Measurements from ENCODE around the gene HOXA10.
A peak's percentile ranks its signal among the peaks of the same experiment; 100 is the strongest.

Gene HOXA10

GRCh38 chr7:27189997-27190748 is 16.1 kb upstream of the HOXA10 start:
- peak; percentile 45 for DNase-seq

DNA sequence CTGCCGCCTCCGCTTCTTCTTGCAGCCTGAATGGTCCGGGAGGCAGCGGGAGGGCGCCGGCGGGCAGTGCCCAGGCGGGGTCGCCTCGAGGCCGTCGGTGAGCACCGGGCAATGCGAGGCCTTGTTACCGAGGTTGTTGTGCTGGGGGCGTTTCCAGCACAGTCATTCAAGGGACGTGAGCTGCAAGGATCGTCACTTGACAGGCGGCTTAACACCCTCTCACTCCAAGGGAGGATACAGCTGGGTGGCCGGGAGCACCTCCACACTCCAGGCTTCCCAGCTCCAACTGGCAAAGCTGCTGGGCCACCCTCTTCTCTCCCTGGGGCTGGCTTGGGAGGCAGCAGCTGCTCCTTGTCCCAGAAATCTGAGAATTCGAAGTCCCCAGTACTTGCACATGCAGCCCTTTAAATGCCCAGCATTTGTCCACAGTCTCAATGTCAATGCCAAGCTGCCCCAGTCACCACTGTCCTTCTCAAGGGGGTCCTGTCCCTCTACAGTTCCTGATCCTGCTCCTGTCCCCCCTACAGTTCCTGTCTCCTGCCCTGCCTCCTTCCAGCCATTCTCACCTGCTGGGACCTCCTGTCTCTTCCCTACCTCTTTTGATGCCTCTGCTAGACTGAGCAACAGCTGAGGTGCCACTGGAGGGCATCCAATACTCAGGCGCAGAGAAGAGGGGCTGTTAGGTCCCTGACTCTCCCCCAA is 15.3 kb upstream of the HOXA10 start:
- DNase-seq: peak; percentile 85

GRCh38 chr7:27188386-27189294 is 14.5 kb upstream of the HOXA10 start:
- peak; percentile 72 for DNase-seq

DNA sequence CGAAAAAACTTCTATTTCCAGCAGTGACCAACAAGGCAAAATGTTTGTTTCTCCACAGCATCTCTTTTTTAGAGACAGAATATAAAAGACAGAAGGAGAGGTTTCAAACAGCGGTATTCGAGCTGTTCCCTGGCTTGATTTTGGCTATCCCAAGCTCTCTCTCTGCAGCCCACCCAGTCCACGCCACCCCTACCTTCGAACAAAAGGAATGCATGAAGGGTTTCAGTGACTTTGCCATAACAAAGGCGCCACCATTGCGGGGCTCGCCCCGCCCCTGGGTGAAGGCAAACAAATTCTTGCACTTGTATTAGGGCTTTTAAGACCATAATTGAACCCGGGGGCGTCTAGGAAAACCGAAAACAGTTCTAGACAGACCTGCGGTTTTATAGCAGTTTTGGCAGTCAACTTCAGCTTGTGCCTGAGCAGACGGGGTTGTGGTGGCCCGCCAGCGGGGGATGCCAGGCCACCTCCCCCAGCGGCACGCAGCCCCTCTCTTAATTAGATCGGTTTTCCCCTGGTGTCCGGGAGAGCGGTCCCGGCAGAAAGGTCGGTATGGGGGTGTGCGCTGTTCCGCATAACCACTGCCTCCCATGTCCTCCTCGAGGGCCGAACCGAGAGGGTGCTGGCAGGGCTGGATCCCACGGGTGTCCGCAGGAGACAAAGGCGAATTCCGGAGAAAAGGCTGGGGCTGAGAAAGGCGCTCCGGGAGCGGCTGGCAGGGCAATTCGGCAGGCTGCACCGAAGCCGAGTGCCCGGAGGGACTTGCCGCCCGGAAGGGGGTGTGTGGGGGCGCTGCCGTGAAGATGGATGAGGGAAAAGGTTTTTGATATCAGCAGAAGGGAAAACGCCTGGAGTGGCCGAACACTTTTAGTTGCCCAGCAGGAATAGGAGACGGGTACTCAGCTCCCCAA is 13.6 kb upstream of the HOXA10 start:
- DNase-seq: peak; percentile 59

DNA sequence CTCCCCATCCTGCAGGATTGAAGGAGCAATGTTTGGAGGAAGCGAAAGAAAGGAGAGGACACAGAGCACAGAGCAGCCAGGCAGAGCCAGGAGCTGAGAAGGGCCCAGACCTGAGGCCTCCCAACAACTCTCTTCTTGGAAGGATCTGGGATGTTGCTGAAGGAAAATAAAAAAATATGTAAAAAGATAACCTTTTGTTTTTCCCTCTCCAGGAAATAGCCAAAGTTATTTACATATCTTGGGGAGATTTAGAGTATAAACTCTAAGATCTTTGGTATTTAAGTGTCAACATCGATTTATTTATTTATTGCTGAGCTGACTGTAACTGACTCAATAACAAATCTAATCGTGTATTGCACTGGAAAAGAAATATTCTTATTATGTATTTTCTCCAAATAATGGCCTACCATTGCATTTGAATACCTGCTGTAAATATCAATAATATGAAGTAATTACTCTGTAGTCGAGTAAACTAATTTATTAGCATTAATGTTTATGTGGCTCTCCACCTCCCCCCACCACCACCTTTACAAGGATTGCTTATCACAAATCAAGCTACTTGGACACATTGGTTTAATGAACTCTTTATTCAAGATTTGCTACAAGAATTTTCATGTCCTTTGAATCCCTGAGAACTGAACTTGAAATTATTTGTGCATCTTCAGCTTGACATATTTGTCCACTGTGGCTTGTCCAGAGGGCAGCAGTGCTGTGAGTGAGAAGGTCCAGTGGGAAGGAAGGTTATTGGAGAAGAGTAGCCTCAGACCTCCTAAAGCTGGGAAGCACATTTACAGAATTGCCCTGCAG is 12.8 kb upstream of the HOXA10 start:
- peak; percentile 64 for DNase-seq

DNA sequence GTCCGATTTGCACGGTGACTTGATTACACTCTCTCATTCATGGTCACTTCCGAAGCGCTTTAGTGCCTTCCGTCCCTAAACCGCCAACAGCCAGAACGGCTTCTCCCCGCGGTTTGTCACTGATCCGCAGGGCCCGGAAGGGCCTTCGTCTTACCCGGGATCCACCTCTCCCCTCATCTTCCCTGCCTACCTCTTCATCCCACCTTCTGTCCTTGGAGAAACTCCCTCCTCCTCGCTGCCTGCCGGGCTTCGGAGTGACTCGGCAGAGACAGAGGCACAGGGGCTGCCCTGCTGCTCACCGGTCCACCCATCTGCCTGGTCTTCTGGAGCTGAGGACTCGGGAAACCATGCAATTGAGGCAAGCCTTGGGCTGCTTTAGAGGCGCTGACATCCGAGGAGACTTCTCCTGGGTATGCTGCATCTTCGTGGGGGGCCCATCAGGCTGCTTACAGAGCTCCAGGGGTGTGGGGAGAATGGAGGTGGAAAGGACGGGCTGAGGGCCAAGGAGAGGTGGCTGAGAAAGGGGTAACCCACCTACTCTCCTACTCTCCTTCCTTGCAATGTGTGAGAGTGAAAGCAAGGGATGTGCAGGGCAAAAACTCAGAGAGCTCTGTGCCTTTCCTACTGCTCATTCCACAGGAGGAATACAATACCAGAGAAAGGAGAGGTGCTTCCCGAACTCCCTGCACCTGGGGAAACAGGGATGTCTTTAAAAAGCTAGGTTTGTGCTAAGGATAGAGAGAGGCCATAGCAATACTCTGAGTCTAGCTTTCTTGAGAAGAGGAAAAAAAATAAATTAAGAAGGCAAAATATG is 11.9 kb upstream of the HOXA10 start:
- DNase-seq: peak; percentile 53

- DNase-seq: peak; percentile 98
These were observed 11.1 kb upstream of the HOXA10 start, which contains the start of gene HOXA11 for GRCh38 chr7:27185013-27185853. Gene HOXA11, minus strand, starts transcription at chr7:27185232. Its CDS starts 88 bp downstream, at chr7:27185144.

- DNase-seq: peak; percentile 49
These were observed 10.4 kb upstream of the HOXA10 start for GRCh38 chr7:27184337-27185012.

DNA sequence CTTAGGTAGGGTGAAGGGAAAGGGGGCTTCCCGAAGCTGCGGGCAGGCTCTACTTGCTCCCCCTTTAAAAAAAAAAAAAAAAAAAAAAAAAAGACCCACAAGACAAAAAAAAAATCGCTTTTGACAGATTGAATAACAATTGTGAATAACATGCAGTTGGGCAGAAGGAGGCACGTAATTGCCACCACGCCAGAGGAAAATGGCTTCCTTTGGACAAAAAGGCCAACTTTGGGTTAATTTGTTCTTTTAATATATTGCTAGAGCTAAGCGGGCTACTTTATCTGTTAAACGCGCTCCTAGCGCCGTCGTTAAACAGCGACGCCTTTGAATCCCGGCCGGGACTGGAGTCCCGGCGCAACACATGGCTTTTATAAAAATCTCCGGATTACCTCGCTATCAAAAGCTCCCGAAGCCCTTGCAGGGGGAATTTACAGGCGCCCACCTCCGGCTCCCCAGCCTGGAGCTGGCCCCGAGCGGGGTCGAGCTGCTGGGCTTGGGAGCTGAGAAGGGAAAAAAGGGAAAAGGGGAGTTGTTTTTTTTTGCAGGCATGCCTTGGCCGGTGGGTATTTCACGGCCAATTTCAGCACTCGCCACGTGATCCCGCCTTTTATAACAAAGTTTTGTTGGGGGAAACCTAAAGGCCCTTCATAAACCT is 9.7 kb upstream of the HOXA10 start:
- peak; percentile 33 for DNase-seq

- DNase-seq: peak; percentile 39
These were observed 9.0 kb upstream of the HOXA10 start for GRCh38 chr7:27182861-27183681.

DNA sequence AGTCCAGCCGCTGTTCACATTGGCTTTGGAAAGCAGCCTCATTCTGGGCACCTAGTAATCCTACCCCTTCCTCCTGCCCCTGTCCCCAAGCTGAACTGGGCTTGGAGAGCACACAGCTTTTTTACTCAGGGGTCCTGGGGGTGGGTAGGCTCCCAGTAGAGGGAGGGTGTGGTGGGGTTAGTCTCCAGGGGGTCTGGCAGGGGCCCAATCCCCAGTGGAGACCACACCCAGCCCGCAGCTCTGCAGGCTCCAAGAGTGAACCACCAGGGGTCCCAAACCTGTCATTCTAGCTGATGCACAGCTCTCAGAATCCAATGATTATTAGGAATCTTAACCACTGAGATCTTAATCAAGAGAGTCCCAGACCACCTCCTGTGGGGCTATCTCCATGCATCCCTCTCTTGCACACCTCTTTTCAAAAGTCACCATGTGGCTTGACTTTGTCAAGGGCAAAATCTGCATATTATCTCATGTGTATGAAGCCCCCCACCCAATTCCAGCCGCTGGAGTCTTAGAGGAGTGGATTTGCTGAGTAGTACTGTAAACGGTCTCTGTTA is 8.2 kb upstream of the HOXA10 start:
- peak; percentile 50 for DNase-seq

GRCh38 chr7:27181795-27182275 is 7.7 kb upstream of the HOXA10 start:
- DNase-seq: peak; percentile 61

DNA sequence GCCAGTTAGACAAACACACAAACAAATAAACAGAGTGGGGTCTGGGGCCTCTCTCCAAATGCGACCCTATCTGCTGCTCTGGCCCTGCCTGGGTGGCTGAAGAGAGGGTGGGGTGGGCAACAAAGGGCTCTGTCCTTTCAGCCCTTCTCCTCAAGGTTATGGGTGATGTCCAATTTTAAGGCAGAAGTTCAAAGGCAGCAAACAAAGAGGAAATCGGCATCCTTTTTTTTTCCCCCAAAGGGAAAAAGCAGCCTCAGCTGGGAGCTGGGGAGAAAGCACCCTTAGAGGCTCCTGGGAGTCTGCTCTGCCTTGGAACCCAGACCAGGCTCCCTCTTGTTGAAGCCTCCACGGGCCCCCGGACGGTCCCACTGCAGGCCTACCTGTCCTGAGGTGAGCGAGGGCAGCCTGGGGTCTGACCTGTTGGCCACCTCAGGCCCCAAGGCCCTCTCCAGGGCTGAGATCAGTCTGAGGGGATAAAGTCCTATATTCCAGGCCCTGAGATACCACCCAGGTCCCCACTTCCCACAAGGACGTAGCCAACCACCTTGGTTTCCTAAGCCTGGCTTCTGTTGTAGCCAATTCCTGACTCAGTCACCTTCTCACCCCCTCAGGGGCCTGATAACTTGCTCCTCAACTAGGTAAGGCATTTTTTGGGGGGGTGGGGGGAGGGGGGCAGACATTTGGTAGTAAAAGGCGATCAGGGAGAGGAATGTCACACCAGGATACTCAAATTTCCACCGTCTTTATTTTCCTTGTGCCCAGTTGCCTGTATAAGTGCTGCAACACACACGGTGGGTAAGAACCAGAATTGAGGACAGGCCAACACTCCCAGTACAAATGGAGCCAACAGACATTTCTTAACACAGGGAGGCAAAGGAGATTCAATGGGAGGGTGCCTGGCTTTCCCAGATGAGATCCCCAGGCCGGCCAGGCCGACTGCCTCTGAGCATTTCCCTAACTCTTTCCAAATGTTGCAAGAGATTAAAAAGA is 6.6 kb upstream of the HOXA10 start:
- peak; percentile 40 for DNase-seq

DNA sequence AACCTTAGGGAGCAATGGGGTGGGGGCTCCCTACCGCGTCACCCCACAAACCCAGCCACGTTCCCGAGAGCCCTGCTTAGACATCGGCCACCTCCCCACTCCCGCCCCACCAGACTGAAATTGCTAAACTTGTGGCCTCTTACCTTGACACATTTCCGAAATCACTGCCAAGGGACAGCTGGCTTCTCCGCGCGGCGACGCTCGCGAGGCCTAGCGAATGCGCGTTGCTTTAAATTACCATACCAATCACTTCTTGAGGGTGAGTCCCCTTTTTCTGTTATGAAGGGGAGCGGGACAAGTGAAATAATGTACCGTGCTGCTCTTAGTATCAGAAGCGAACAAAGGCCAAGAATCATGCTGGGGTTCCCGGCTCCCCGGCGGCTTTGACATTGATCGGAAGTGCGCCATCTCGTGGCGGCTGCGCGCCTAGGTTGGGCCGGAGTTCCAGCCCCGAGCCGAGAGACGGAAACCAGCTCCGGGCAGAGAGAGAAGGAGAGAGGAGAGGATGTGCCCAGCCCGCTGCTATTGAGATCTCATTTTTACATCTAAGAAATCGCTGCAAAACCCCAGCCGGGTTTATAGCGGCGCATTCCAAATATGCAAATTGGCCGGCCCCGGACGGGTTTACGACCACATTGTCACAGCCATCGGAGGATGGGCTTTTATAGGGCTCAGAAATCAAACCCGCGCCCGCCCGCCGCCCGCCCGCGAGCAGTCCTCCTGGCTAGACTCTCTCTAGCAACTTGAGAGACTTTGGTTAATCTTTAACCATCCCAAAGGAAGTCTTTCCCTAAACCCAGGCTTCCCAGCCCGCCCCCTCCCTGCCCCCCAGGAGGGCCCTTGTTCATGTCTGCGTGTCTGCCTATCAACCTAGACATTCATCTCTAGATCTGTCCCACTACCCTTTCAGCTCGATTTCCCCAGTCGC is 5.6 kb upstream of the HOXA10 start:
- DNase-seq: peak; percentile 93

All from EL (cell line).